Common myeloid progenitor, CD34-positive (primary cell): ENCODE data around the gene MEX3D.
A peak's percentile ranks its signal among the peaks of the same experiment; 100 is the strongest.

ENCODE experiments used
- CTCF ChIA-PET: fragments of 350-600 bp; sonication (Branson Sonifier 250); formaldehyde crosslinking; loops from one replicate; lab custom pipeline; 2021; ENCODE audit warnings: antibody characterized with exemption; lab: Charles Lee
- POLR2A ChIA-PET: fragments of 350-600 bp; sonication (Branson Sonifier 250); formaldehyde crosslinking; loops from one replicate; lab custom pipeline; 2021; ENCODE audit warnings: antibody characterized with exemption; lab: Charles Lee
- DNase-seq, 3 donors: peaks; one replicate each; pipeline versions ENCODE4 v3.0.0 to v3.0.0-alpha.2; 2013
- H3K27ac ChIP-seq, 2 experiments: 1 replicate in 1 of 2; 2 replicates in 1 of 2; pipeline ENCODE4 v1.7.0; 2013; ENCODE audit warnings: inconsistent platforms in 2 of 2, low read length in 2 of 2, mild to moderate bottlenecking in 2 of 2, low read depth in 1 of 2, moderate library complexity in 1 of 2; ENCODE audit not compliant: severe bottlenecking in 2 of 2, insufficient read depth in 1 of 2, poor library complexity in 1 of 2
- H3K27me3 ChIP-seq, 5 experiments: replicated peaks in 2 of 5; 1 replicate in 3 of 5; 2 replicates in 2 of 5; pipeline versions ENCODE4 v1.6.1 to v1.7.0; 2013; ENCODE audit warnings: low read length in 4 of 5, mild to moderate bottlenecking in 2 of 5, moderate library complexity in 2 of 5, inconsistent platforms in 1 of 5; ENCODE audit not compliant: insufficient read depth in 5 of 5, control insufficient read depth in 4 of 5
- H3K36me3 ChIP-seq, 4 experiments: 1 replicate in 2 of 4; 2 replicates in 2 of 4; pipeline versions ENCODE4 v1.6.1 to v1.7.0; 2013; ENCODE audit warnings: low read length in 3 of 4, control low read depth in 1 of 4, mild to moderate bottlenecking in 1 of 4; ENCODE audit not compliant: control insufficient read depth in 4 of 4, insufficient read depth in 4 of 4
- H3K4me1 ChIP-seq, 4 experiments: 1 replicate in 3 of 4; 2 replicates in 1 of 4; pipeline versions ENCODE4 v1.6.1 to v1.7.1; 2013; ENCODE audit warnings: low read length in 3 of 4, mild to moderate bottlenecking in 3 of 4, control low read depth in 1 of 4, inconsistent platforms in 1 of 4, moderate library complexity in 1 of 4; ENCODE audit not compliant: control insufficient read depth in 4 of 4, insufficient read depth in 4 of 4; ENCODE audit errors: control extremely low read depth in 1 of 4
- H3K4me3 ChIP-seq, 7 experiments: 1 replicate in 4 of 7; 2 replicates in 3 of 7; pipeline versions ENCODE4 v1.5.1 to v1.7.0; 2013; ENCODE audit warnings: mild to moderate bottlenecking in 7 of 7, low read length in 6 of 7, moderate library complexity in 6 of 7, inconsistent platforms in 2 of 7, low read depth in 2 of 7, control low read depth in 1 of 7; ENCODE audit not compliant: insufficient read depth in 4 of 7, control insufficient read depth in 1 of 7; ENCODE audit errors: extremely low read depth in 1 of 7
- H3K9me3 ChIP-seq, 5 experiments: 1 replicate in 4 of 5; 2 replicates in 1 of 5; pipeline versions ENCODE4 v1.6.1 to v1.7.1; 2013; ENCODE audit warnings: low read length in 4 of 5, mild to moderate bottlenecking in 2 of 5, inconsistent platforms in 1 of 5, low read depth in 1 of 5, moderate library complexity in 1 of 5; ENCODE audit not compliant: control insufficient read depth in 4 of 5, insufficient read depth in 2 of 5; ENCODE audit errors: control extremely low read depth in 1 of 5
- WGBS: methylation state at CpG from one replicate; pipeline ENCODE4 v1.1.5; 2013; ENCODE audit not compliant: insufficient coverage; 5-methylcytosine and 5-hydroxymethylcytosine counted together

The MEX3D gene

GRCh38 chr19:1572795-1573194, 4.7 kb upstream of the MEX3D start:
- 97% methylated on average over 9 of the region's 9 CpGs for WGBS
- Histone ChIP-seq H3K4me3 (no peak overlapping the region), H3K9me3 (no peaks in the 10 kb centered on the region), H3K27ac (no peak overlapping the region), H3K4me1 (peaks cover 0 to 6% (median 2%) of the 10 kb centered on the region in 4 experiments), H3K36me3 (peaks cover 0 to 20% (median 13%) of the 10 kb centered on the region in 4 experiments), H3K27me3 (peaks cover 0 to 9% (median 0%) of the 10 kb centered on the region in 5 experiments)
- POLR2A ChIA-PET = no interaction called here
- no peak for DNase-seq
- CTCF ChIA-PET = interaction anchor here (1.1 kb wide), 1 partner anchor 18 kb away, joined by 3 read pairs; no protein-coding TSS in a partner anchor

GRCh38 chr19:1571358-1571757, 3.2 kb upstream of the MEX3D start:
- Histone ChIP-seq H3K27me3 (peaks cover 0 to 15% (median 0%) of the 10 kb centered on the region in 5 experiments), H3K36me3 (peaks cover 0 to 6% (median 4%) of the 10 kb centered on the region in 4 experiments), H3K27ac (no peak overlapping the region), H3K9me3 (no peaks in the 10 kb centered on the region), H3K4me1 (peaks cover 0 to 14% (median 6%) of the 10 kb centered on the region in 4 experiments), H3K4me3 (no peak overlapping the region)
- WGBS = 96% methylated on average over 12 of the region's 12 CpGs
- CTCF ChIA-PET = no interaction called here
- POLR2A ChIA-PET = no interaction called here
- DNase-seq = no peak

GRCh38 chr19:1570836-1571235, 2.7 kb upstream of the MEX3D start:
- Histone ChIP-seq H3K9me3 (no peaks in the 10 kb centered on the region), H3K36me3 (peaks cover 0 to under 1% (median under 1%) of the 10 kb centered on the region in 4 experiments), H3K4me1 (peaks cover 0 to 14% (median 6%) of the 10 kb centered on the region in 4 experiments), H3K4me3 (no peak overlapping the region), H3K27ac (no peak overlapping the region), H3K27me3 (peaks cover 0 to 17% (median 3%) of the 10 kb centered on the region in 5 experiments)
- 95% methylated on average over 11 of the region's 13 CpGs for WGBS
- DNase-seq = no peak
- ChIA-PET CTCF (no interaction called here), POLR2A (no interaction called here)

- Histone ChIP-seq H3K9me3 (no peaks in the 10 kb centered on the region), H3K4me3 (no peak overlapping the region), H3K36me3 (no peaks in the 10 kb centered on the region), H3K27me3 (peaks cover 0 to 22% (median 5%) of the 10 kb centered on the region in 5 experiments), H3K4me1 (peaks cover 0 to 14% (median 6%) of the 10 kb centered on the region in 4 experiments), H3K27ac (no peak overlapping the region)
- 67% methylated on average over 3 of the region's 4 CpGs for WGBS
- CTCF ChIA-PET = no interaction called here
- no peak for DNase-seq
- POLR2A ChIA-PET = interaction anchor here (0.7 kb wide), 1 partner anchor 21 kb away, joined by 3 read pairs; no protein-coding TSS in a partner anchor
Measured at GRCh38 chr19:1569997-1570396, 1.9 kb upstream of the MEX3D start.

GRCh38 chr19:1567848-1568227, 287 bp downstream of the MEX3D start:
- Histone ChIP-seq H3K27ac (no peak overlapping the region), H3K27me3 (peaks cover 0 to 22% (median 5%) of the 10 kb centered on the region in 5 experiments), H3K9me3 (peaks cover 0 to 1% (median 0%) of the 10 kb centered on the region in 5 experiments), H3K36me3 (no peaks in the 10 kb centered on the region), H3K4me1 (peaks cover 0 to 14% (median 6%) of the 10 kb centered on the region in 4 experiments), H3K4me3 (no peak overlapping the region)
- ChIA-PET CTCF (no interaction called here), POLR2A (no interaction called here)
- 3% methylated on average over 8 of the region's 73 CpGs for WGBS
- no peak for DNase-seq

- H3K9me3 ChIP-seq = peaks cover 0 to 1% (median 0%) of the 10 kb centered on the region in 5 experiments
- CTCF ChIA-PET = no interaction called here
- no peak overlapping the region for H3K27ac ChIP-seq
- 1% methylated on average over 97 of the region's 108 CpGs for WGBS
- POLR2A ChIA-PET = no interaction called here
- no peaks in the 10 kb centered on the region for H3K36me3 ChIP-seq
- H3K4me1 ChIP-seq = peaks cover 0 to 14% (median 6%) of the 10 kb centered on the region in 4 experiments
- peak in 1 of 3 donors; percentile 17 for DNase-seq
- H3K27me3 ChIP-seq = peaks cover 0 to 22% (median 5%) of the 10 kb centered on the region in 5 experiments
- H3K4me3 ChIP-seq = peak overlapping the region in 4 of 7 experiments; percentile 42 to 54 (median 50)
Measured at GRCh38 chr19:1567116-1567847, 843 bp downstream of the MEX3D start.
